ENCODE data around the gene TP53RK. TPM values are rescaled to one million over a fixed set of nuclear protein-coding genes. Genes with fewer than 3 reads are reported as not detected.

Gene TP53RK
- total and polyA plus RNA-seq, 2 of the 13 experiments (the other 11 are each of a cell fraction or from before 2014, with no cell fraction given): 12.9 to 25.5 TPM

- TF ChIP-seq POGK (CRISPR knock-in tag; conservative IDR thresholded peaks at IDR 0.05) (peak; percentile 88), GRHL1 (CRISPR knock-in tag; conservative IDR thresholded peaks at IDR 0.05) (no peak), HOXA5 (CRISPR knock-in tag; IDR thresholded peaks at IDR 0.05) (no peak), IKZF1 (IDR thresholded peaks at IDR 0.05) (no peak), TBL1XR1 (IDR thresholded peaks at IDR 0.05; ENCODE audit: borderline replicate concordance, low read length, partially characterized antibody) (no peak), ETV6 (CRISPR knock-in tag; conservative IDR thresholded peaks at IDR 0.05) (peak; percentile 64; the same call in 1 of the 2 replicates), RARA (CRISPR knock-in tag; IDR thresholded peaks at IDR 0.05) (peak; percentile 7; the same call in 1 of the 2 replicates), AFF4 (CRISPR knock-in tag; IDR thresholded peaks at IDR 0.05) (no peak), EZH2 (conservative IDR thresholded peaks at IDR 0.05; ENCODE audit: low read depth, low read length) (no peak), PHB2 (IDR thresholded peaks at IDR 0.05; ENCODE audit: partially characterized antibody) (no peak), ZNF329 (CRISPR knock-in tag; IDR thresholded peaks at IDR 0.05; ENCODE audit: low read depth) (no peak), ZNF556 (CRISPR knock-in tag; IDR thresholded peaks at IDR 0.05; ENCODE audit: borderline replicate concordance) (peak; percentile 49; the same call in 1 of the 2 replicates), ZFP90 (CRISPR knock-in tag; IDR thresholded peaks at IDR 0.05; ENCODE audit: borderline replicate concordance) (peak; percentile 38), CHCHD3 (CRISPR knock-in tag; IDR thresholded peaks at IDR 0.05) (peak; percentile 92; the same call in 1 of the 2 replicates), ZMYM3 (CRISPR knock-in tag; IDR thresholded peaks at IDR 0.05) (peak; percentile 94), ARNTL (CRISPR knock-in tag; IDR thresholded peaks at IDR 0.05) (peak; percentile 16; the same call in 1 of the 2 replicates), SALL2 (CRISPR knock-in tag; IDR thresholded peaks at IDR 0.05) (peak; percentile 43), FOXJ3 (CRISPR knock-in tag; IDR thresholded peaks at IDR 0.05; ENCODE audit: borderline replicate concordance) (peak; percentile 44), ZNF761 (CRISPR knock-in tag; conservative IDR thresholded peaks at IDR 0.05) (peak; percentile 57), HDAC1 (CRISPR knock-in tag; IDR thresholded peaks at IDR 0.05) (peak; percentile 77), NR2F2 (IDR thresholded peaks at IDR 0.05; ENCODE audit: borderline replicate concordance, low read depth) (no peak), FIP1L1 (IDR thresholded peaks at IDR 0.05; ENCODE audit: borderline replicate concordance, insufficient read depth, low read depth, low read length) (0 out of 2 replicates have a peak, but pooled peaks have one; percentile 48), RELA (CRISPR knock-in tag; IDR thresholded peaks at IDR 0.05) (peak; percentile 65; the same call in 1 of the 2 replicates)
Observed at GRCh38 chr20:46651091-46651962, 37.9 kb downstream of the TP53RK start, which contains the start of gene SLC13A3 (continued).

All from HepG2 (cell line).